Right lobe of liver (tissue), 4 donors: ENCODE measurements around the gene SUCLA2.

Source experiments
- POLR2A ChIP-seq: fragments of 450-650 bp; IDR thresholded peaks from one replicate; pipeline ENCODE4 v1.6.1; 2017; ENCODE audit warnings: antibody characterized with exemption, mild to moderate bottlenecking
- TF ChIP-seq, protein P1 (sequence below), 4 donors: fragments of 200-600 bp in 3 of 4; fragments of 450-650 bp in 1 of 4; IDR thresholded peaks; one replicate each; pipeline versions ENCODE4 v1.5.1 to v1.8.0; 2016 to 2022; ENCODE audit warnings: antibody characterized with exemption in 4 of 4, mild to moderate bottlenecking in 2 of 4
- donor health status: DM: no; HTN: no; CAD: no.
- donor health status: DM: no; HTN: no; CAD: no.
- donor health status: DM: no; HTN: yes; CAD: no.

DNA sequence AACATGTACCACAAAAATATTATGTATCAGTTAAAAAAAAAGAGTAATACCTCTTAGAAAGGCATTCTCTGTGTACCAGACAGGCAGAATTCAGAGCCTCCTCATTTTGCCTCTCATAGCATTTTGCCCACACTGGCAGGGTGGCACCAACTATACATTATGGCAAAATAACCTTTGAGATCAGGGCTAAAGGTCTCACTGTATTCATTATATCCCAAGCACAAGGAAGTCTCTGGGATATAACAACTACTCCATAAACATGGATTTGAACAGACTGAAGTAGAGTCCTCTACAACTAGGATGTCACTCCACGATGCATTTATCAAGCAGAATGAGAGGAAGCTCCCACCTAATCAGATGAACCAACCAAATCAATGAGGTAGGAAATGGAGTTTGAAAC is 10.6 kb downstream of the SUCLA2 start:
- no peak for TF ChIP-seq POLR2A
- TF ChIP-seq, protein P1, sequence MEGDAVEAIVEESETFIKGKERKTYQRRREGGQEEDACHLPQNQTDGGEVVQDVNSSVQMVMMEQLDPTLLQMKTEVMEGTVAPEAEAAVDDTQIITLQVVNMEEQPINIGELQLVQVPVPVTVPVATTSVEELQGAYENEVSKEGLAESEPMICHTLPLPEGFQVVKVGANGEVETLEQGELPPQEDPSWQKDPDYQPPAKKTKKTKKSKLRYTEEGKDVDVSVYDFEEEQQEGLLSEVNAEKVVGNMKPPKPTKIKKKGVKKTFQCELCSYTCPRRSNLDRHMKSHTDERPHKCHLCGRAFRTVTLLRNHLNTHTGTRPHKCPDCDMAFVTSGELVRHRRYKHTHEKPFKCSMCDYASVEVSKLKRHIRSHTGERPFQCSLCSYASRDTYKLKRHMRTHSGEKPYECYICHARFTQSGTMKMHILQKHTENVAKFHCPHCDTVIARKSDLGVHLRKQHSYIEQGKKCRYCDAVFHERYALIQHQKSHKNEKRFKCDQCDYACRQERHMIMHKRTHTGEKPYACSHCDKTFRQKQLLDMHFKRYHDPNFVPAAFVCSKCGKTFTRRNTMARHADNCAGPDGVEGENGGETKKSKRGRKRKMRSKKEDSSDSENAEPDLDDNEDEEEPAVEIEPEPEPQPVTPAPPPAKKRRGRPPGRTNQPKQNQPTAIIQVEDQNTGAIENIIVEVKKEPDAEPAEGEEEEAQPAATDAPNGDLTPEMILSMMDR (IDR thresholded peaks at IDR 0.05), result no peak
